Measurements from ENCODE around the gene MTG2. TPM values are rescaled to one million over a fixed set of nuclear protein-coding genes. Genes with fewer than 3 reads are reported as not detected.
A peak's percentile ranks its signal among the peaks of the same experiment; 100 is the strongest.

The MTG2 gene
- total RNA-seq, 1 donor from 2014 or later = 29.4 TPM

GRCh38 chr20:62197801-62198200 lies 15.0 kb downstream of the MTG2 start:
- Mint-ChIP-seq H3K27me3 (ENCODE audit: low read depth) (no peaks in the 10 kb centered on the region), H3K9me3 (no peaks in the 10 kb centered on the region), H3K36me3 (peaks cover 28% of the 10 kb centered on the region), H3K4me1 (no peaks in the 10 kb centered on the region), H3K4me3 (no peak overlapping the region), H3K27ac (no peak overlapping the region)
- no peak for DNase-seq (ENCODE audit: low spot score in 2 of 2, unreplicated experiment in 2 of 2)
- no peak for TF ChIP-seq CTCF (IDR thresholded peaks at IDR 0.05; ENCODE audit: unreplicated experiment)

- Mint-ChIP-seq H3K4me3 (no peak overlapping the region), H3K27me3 (ENCODE audit: low read depth) (no peaks in the 10 kb centered on the region), H3K27ac (no peak overlapping the region), H3K36me3 (peaks cover 31% of the 10 kb centered on the region), H3K4me1 (no peaks in the 10 kb centered on the region), H3K9me3 (no peaks in the 10 kb centered on the region)
- TF ChIP-seq CTCF (IDR thresholded peaks at IDR 0.05; ENCODE audit: unreplicated experiment) = no peak
- DNase-seq (ENCODE audit: low spot score in 2 of 2, unreplicated experiment in 2 of 2) = no peak
Measured at GRCh38 chr20:62198496-62198895, 15.7 kb downstream of the MTG2 start.

DNA sequence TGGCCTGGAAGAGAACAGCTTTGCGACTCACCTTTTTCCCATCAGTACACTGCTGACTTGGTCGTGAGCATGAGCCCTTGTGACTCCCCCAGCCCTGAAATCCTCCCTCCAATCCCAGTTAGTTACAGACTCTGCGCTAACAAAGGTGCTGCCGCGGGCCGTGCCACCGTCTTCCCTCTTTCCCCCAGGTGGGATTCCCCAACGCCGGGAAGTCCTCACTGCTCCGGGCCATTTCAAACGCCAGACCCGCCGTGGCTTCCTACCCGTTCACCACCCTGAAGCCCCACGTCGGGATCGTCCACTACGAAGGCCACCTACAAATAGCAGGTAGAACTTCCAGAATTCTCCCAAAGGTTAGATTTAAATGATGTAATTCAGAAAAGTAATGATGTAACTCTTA lies 16.1 kb downstream of the MTG2 start:
- H3K4me1 Mint-ChIP-seq = no peaks in the 10 kb centered on the region
- no peaks in the 10 kb centered on the region for H3K9me3 Mint-ChIP-seq
- peaks cover 33% of the 10 kb centered on the region for H3K36me3 Mint-ChIP-seq
- H3K4me3 Mint-ChIP-seq = no peak overlapping the region
- H3K27ac Mint-ChIP-seq = no peak overlapping the region
- H3K27me3 Mint-ChIP-seq (ENCODE audit: low read depth) = no peaks in the 10 kb centered on the region
- no peak for TF ChIP-seq CTCF (IDR thresholded peaks at IDR 0.05; ENCODE audit: unreplicated experiment)
- no peak for DNase-seq (ENCODE audit: low spot score in 2 of 2, unreplicated experiment in 2 of 2)

DNA sequence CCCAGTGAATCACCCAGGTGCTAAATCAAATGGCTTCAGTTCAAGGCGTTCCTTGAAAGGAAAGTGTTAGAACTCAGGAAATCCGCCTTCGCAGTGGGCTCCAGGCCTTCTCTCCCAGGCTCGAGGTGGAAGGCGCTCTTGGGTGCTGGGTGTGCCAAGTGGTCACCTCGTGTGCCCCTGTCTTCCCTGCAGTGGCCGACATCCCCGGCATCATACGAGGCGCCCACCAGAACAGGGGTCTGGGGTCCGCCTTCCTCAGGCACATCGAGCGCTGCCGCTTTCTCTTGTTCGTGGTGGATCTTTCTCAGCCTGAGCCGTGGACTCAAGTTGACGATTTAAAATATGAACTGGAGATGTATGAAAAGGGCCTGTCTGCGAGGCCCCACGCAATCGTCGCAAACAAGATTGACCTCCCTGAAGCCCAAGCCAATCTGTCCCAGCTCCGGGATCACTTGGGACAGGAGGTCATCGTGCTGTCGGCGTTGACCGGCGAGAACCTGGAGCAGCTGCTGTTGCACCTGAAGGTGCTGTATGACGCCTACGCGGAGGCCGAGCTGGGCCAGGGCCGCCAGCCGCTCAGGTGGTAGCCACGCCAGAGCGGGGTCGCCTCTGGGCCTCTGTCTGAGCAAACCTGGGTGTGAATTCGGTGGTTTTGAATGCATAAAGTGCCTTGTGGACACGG lies 17.8 kb downstream of the MTG2 start:
- no peak overlapping the region for H3K27ac Mint-ChIP-seq
- H3K4me3 Mint-ChIP-seq = no peak overlapping the region
- TF ChIP-seq CTCF (IDR thresholded peaks at IDR 0.05; ENCODE audit: unreplicated experiment) = no peak
- peaks cover 28% of the 10 kb centered on the region for H3K36me3 Mint-ChIP-seq
- no peaks in the 10 kb centered on the region for H3K9me3 Mint-ChIP-seq
- no peaks in the 10 kb centered on the region for H3K4me1 Mint-ChIP-seq
- no peaks in the 10 kb centered on the region for H3K27me3 Mint-ChIP-seq (ENCODE audit: low read depth)
- no peak for DNase-seq (ENCODE audit: low spot score in 2 of 2, unreplicated experiment in 2 of 2)

- TF ChIP-seq CTCF (IDR thresholded peaks at IDR 0.05; ENCODE audit: unreplicated experiment) = no peak
- peak in 1 of 2 experiments; percentile 17 for DNase-seq (ENCODE audit: low spot score in 2 of 2, unreplicated experiment in 2 of 2)
- Mint-ChIP-seq H3K9me3 (no peaks in the 10 kb centered on the region), H3K36me3 (peaks cover 27% of the 10 kb centered on the region), H3K27ac (no peak overlapping the region), H3K27me3 (ENCODE audit: low read depth) (no peaks in the 10 kb centered on the region), H3K4me1 (no peaks in the 10 kb centered on the region), H3K4me3 (no peak overlapping the region)
Measured at GRCh38 chr20:62201173-62202082, 18.6 kb downstream of the MTG2 start.
